Glutamatergic neuron (in vitro differentiated cells): ENCODE data around the gene ROR2. TPM values are rescaled to one million over a fixed set of nuclear protein-coding genes. Genes with fewer than 3 reads are reported as not detected.

ENCODE experiments used
- DNase-seq: peaks from one replicate; pipeline ENCODE4 v3.0.0; 2022
- H3K27ac Mint-ChIP-seq: one replicate; pipeline ENCODE4 v1.8.0; 2020; ENCODE audit warnings: mild to moderate bottlenecking, mixed read lengths, inconsistent platforms; ENCODE audit not compliant: unreplicated experiment
- H3K27me3 Mint-ChIP-seq: one replicate; pipeline ENCODE4 v1.8.0; 2020; ENCODE audit warnings: mild to moderate bottlenecking, moderate library complexity, mixed read lengths, inconsistent platforms; ENCODE audit not compliant: unreplicated experiment
- H3K36me3 Mint-ChIP-seq: one replicate; pipeline ENCODE4 v1.8.0; 2020; ENCODE audit warnings: mild to moderate bottlenecking, mixed read lengths, inconsistent platforms; ENCODE audit not compliant: unreplicated experiment
- H3K4me1 Mint-ChIP-seq: one replicate; pipeline ENCODE4 v1.8.0; 2020; ENCODE audit warnings: mild to moderate bottlenecking, low read depth, mixed read lengths, inconsistent platforms; ENCODE audit not compliant: unreplicated experiment
- H3K4me3 Mint-ChIP-seq: one replicate; pipeline ENCODE4 v1.8.0; 2020; ENCODE audit warnings: mild to moderate bottlenecking, mixed read lengths, inconsistent platforms; ENCODE audit not compliant: unreplicated experiment
- H3K9me3 Mint-ChIP-seq: one replicate; pipeline ENCODE4 v1.8.0; 2020; ENCODE audit warnings: mild to moderate bottlenecking, moderate library complexity, mixed read lengths, inconsistent platforms; ENCODE audit not compliant: unreplicated experiment
- CTCF ChIP-seq: fragments of 200-600 bp; sonication (generic); IDR thresholded peaks from one replicate; pipeline ENCODE4 v1.5.0; 2021; ENCODE audit not compliant: partially characterized antibody, unreplicated experiment
- total RNA-seq: library from RNA; stranded (reverse); fragmentation: NEBNext Ultra II Directional; extraction: Animal tissue kit (Norgen Biotek cat#: 25700); gene quantifications from one replicate; pipeline ENCODE4 v1.2.1, GENCODE V29; 2021; ENCODE audit not compliant: unreplicated experiment

The ROR2 gene
- total RNA-seq, 1 donor from 2014 or later = 51.1 TPM

GRCh38 chr9:91805031-91805430, 145.0 kb downstream of the ROR2 start:
- Mint-ChIP-seq H3K36me3 (no peaks in the 10 kb centered on the region), H3K27me3 (peaks cover 7% of the 10 kb centered on the region), H3K9me3 (peaks cover 5% of the 10 kb centered on the region), H3K27ac (no peak overlapping the region), H3K4me1 (peaks cover 30% of the 10 kb centered on the region), H3K4me3 (no peak overlapping the region)
- DNase-seq = no peak
- TF ChIP-seq CTCF = no peak

GRCh38 chr9:91803970-91804752, 145.9 kb downstream of the ROR2 start:
- no peak for DNase-seq
- peaks cover 33% of the 10 kb centered on the region for H3K4me1 Mint-ChIP-seq
- TF ChIP-seq CTCF = no peak
- peaks cover 5% of the 10 kb centered on the region for H3K9me3 Mint-ChIP-seq
- peaks cover 7% of the 10 kb centered on the region for H3K27me3 Mint-ChIP-seq
- no peaks in the 10 kb centered on the region for H3K36me3 Mint-ChIP-seq
- H3K4me3 Mint-ChIP-seq = no peak overlapping the region
- H3K27ac Mint-ChIP-seq = no peak overlapping the region

GRCh38 chr9:91803151-91803940, 146.7 kb downstream of the ROR2 start:
- Mint-ChIP-seq H3K9me3 (peaks cover 4% of the 10 kb centered on the region), H3K4me3 (no peak overlapping the region), H3K4me1 (peaks cover 36% of the 10 kb centered on the region), H3K27ac (no peak overlapping the region), H3K27me3 (peaks cover 12% of the 10 kb centered on the region), H3K36me3 (no peaks in the 10 kb centered on the region)
- no peak for DNase-seq
- TF ChIP-seq CTCF = no peak

- H3K27ac Mint-ChIP-seq = no peak overlapping the region
- peaks cover 36% of the 10 kb centered on the region for H3K4me1 Mint-ChIP-seq
- no peak overlapping the region for H3K4me3 Mint-ChIP-seq
- no peaks in the 10 kb centered on the region for H3K36me3 Mint-ChIP-seq
- peaks cover 12% of the 10 kb centered on the region for H3K27me3 Mint-ChIP-seq
- no peak for DNase-seq
- TF ChIP-seq CTCF = no peak
- peaks cover 4% of the 10 kb centered on the region for H3K9me3 Mint-ChIP-seq
Observed at GRCh38 chr9:91802391-91802790, 147.6 kb downstream of the ROR2 start.
